WTC11 (cell line): ENCODE data around the gene DESI1. TPM values are rescaled to one million over a fixed set of nuclear protein-coding genes. Genes with fewer than 3 reads are reported as not detected.

Experiments
- ATAC-seq: fragments of 200-7000 bp; cut with Tn5 transposase; 2 replicates; pipeline ENCODE4 v1.10.0; 2021; ENCODE audit warnings: mild to moderate bottlenecking, moderate library complexity
- CTCF ChIA-PET: fragments of 300-600 bp; sonication (Branson Sonifier 250); formaldehyde crosslinking; loops from one replicate; lab custom pipeline; 2021; ENCODE audit warnings: antibody characterized with exemption; lab: Charles Lee
- POLR2A ChIA-PET: fragments of 350-600 bp; sonication (Branson Sonifier 250); formaldehyde crosslinking; loops from one replicate; lab custom pipeline; 2021; ENCODE audit warnings: antibody characterized with exemption; lab: Charles Lee
- DNase-seq: peaks from one replicate; pipeline ENCODE4 v3.0.0; 2021; ENCODE audit warnings: low spot score
- H3K27ac Mint-ChIP-seq: 2 replicates; pipeline ENCODE4 v1.8.0; 2021; ENCODE audit warnings: mixed read lengths
- H3K27me3 Mint-ChIP-seq: 2 replicates; pipeline ENCODE4 v1.8.0; 2021; ENCODE audit warnings: low read depth, mild to moderate bottlenecking, moderate library complexity, mixed read lengths
- H3K36me3 Mint-ChIP-seq: 2 replicates; pipeline ENCODE4 v1.8.0; 2021; ENCODE audit warnings: mixed read lengths
- H3K4me1 Mint-ChIP-seq: 2 replicates; pipeline ENCODE4 v1.8.0; 2022; ENCODE audit warnings: mixed read lengths
- H3K4me3 Mint-ChIP-seq: 2 replicates; pipeline ENCODE4 v1.8.0; 2021; ENCODE audit warnings: mild to moderate bottlenecking, moderate library complexity, mixed read lengths
- H3K9me3 Mint-ChIP-seq: 2 replicates; pipeline ENCODE4 v1.8.0; 2021; ENCODE audit warnings: mixed read lengths
- AR ChIP-seq: fragments of 250-450 bp; sonication (Bioruptor Pico); IDR thresholded peaks from 2 replicates; pipeline ENCODE4 v1.9.0; 2021; ENCODE audit warnings: mild to moderate bottlenecking
- E2F1 ChIP-seq: sonication (generic); formaldehyde crosslinking; IDR thresholded peaks from 2 replicates; pipeline ENCODE4 v1.8.0; 2022; ENCODE audit warnings: mild to moderate bottlenecking, missing genetic modification reagents
- E2F4 ChIP-seq: sonication (generic); formaldehyde crosslinking; IDR thresholded peaks from 2 replicates; pipeline ENCODE4 v1.8.1; 2022; ENCODE audit warnings: low read depth, mild to moderate bottlenecking, moderate library complexity, missing genetic modification reagents, borderline replicate concordance
- ELF4 ChIP-seq: sonication (generic); formaldehyde crosslinking; IDR thresholded peaks from 2 replicates; pipeline ENCODE4 v1.8.1; 2022; ENCODE audit warnings: low read depth, mild to moderate bottlenecking, moderate library complexity, missing genetic modification reagents
- HMGA2 ChIP-seq: fragments of 250-450 bp; sonication (Bioruptor Pico); IDR thresholded peaks from 2 replicates; pipeline ENCODE4 v1.4.0; 2021; ENCODE audit warnings: mild to moderate bottlenecking, moderate library complexity
- IRF2 ChIP-seq: sonication (generic); formaldehyde crosslinking; IDR thresholded peaks from 2 replicates; pipeline ENCODE4 v1.8.0; 2022; ENCODE audit warnings: low read depth, missing genetic modification reagents, borderline replicate concordance
- NR2C2 ChIP-seq: sonication (generic); formaldehyde crosslinking; IDR thresholded peaks from 2 replicates; pipeline ENCODE4 v1.8.0; 2022; ENCODE audit warnings: mild to moderate bottlenecking, missing genetic modification reagents
- OVOL2 ChIP-seq: fragments of 250-450 bp; sonication (Bioruptor Pico); IDR thresholded peaks from 2 replicates; pipeline ENCODE4 v1.9.0; 2021; ENCODE audit warnings: mild to moderate bottlenecking, borderline replicate concordance
- PREB ChIP-seq: sonication (generic); formaldehyde crosslinking; IDR thresholded peaks from 2 replicates; pipeline ENCODE4 v1.8.1; 2022; ENCODE audit warnings: mild to moderate bottlenecking, missing genetic modification reagents, moderate library complexity, borderline replicate concordance
- RELA ChIP-seq: sonication (generic); formaldehyde crosslinking; IDR thresholded peaks from 2 replicates; pipeline ENCODE4 v1.8.1; 2022; ENCODE audit warnings: missing genetic modification reagents, mild to moderate bottlenecking, borderline replicate concordance
- RORB ChIP-seq: fragments of 250-450 bp; sonication (Bioruptor Pico); IDR thresholded peaks from 2 replicates; pipeline ENCODE4 v1.9.0; 2021; ENCODE audit warnings: mild to moderate bottlenecking
- SMAD3 ChIP-seq: sonication (generic); formaldehyde crosslinking; IDR thresholded peaks from 2 replicates; pipeline ENCODE4 v1.8.0; 2022; ENCODE audit warnings: missing genetic modification reagents, mild to moderate bottlenecking, borderline replicate concordance
- ZNF219 ChIP-seq: sonication (generic); formaldehyde crosslinking; IDR thresholded peaks from 2 replicates; pipeline ENCODE4 v1.8.0; 2023; ENCODE audit warnings: missing genetic modification reagents, mild to moderate bottlenecking, borderline replicate concordance
- ZNF281 ChIP-seq: sonication (generic); formaldehyde crosslinking; IDR thresholded peaks from 2 replicates; pipeline ENCODE4 v1.8.0; 2023; ENCODE audit warnings: mild to moderate bottlenecking, missing genetic modification reagents
- total RNA-seq: library from RNA; stranded (reverse); gene quantifications from 3 replicates; pipeline ENCODE4 v1.2.3, GENCODE V29; 2021
- TF ChIP-seq, protein P1 (sequence below): sonication (generic); formaldehyde crosslinking; IDR thresholded peaks from 2 replicates; pipeline ENCODE4 v1.8.1; 2022; ENCODE audit warnings: missing genetic modification reagents, borderline replicate concordance

DESI1 gene
- total RNA-seq, 1 experiment from 2014 or later, result 32.2 TPM

- Mint-ChIP-seq H3K9me3 (no peaks in the 10 kb centered on the region), H3K36me3 (no peaks in the 10 kb centered on the region), H3K4me3 (no peak overlapping the region), H3K27me3 (no peaks in the 10 kb centered on the region), H3K27ac (no peak overlapping the region), H3K4me1 (no peaks in the 10 kb centered on the region)
- no peak for ATAC-seq
- no peak for DNase-seq
- TF ChIP-seq NR2C2 (CRISPR knock-in tag), result no peak
- no peak for TF ChIP-seq E2F1 (CRISPR knock-in tag)
- TF ChIP-seq ZNF281 (CRISPR knock-in tag), result no peak
- TF ChIP-seq E2F4 (CRISPR knock-in tag), result no peak
- no peak for TF ChIP-seq OVOL2 (CRISPR knock-in tag)
- TF ChIP-seq ELF4 (CRISPR knock-in tag), result no peak
- TF ChIP-seq IRF2 (CRISPR knock-in tag), result no peak
- TF ChIP-seq SMAD3 (CRISPR knock-in tag), result no peak
- TF ChIP-seq, protein P1, sequence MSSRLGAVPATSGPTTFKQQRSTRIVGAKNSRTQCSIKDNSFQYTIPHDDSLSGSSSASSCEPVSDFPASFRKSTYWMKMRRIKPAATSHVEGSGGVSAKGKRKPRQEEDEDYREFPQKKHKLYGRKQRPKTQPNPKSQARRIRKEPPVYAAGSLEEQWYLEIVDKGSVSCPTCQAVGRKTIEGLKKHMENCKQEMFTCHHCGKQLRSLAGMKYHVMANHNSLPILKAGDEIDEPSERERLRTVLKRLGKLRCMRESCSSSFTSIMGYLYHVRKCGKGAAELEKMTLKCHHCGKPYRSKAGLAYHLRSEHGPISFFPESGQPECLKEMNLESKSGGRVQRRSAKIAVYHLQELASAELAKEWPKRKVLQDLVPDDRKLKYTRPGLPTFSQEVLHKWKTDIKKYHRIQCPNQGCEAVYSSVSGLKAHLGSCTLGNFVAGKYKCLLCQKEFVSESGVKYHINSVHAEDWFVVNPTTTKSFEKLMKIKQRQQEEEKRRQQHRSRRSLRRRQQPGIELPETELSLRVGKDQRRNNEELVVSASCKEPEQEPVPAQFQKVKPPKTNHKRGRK, result no peak
- POLR2A ChIA-PET, result interaction anchor here (1.5 kb wide), 1 partner anchor 10 kb away, joined by 6 read pairs; the partner anchor contains the start of gene PMM1
- CTCF ChIA-PET, result interaction anchor here (1.0 to 1.2 kb wide), 2 partner anchors 18 to 53 kb away, joined by 3 read pairs; no protein-coding TSS in a partner anchor
These were observed 40.9 kb downstream of the DESI1 start for GRCh38 chr22:41579997-41580355.

DNA sequence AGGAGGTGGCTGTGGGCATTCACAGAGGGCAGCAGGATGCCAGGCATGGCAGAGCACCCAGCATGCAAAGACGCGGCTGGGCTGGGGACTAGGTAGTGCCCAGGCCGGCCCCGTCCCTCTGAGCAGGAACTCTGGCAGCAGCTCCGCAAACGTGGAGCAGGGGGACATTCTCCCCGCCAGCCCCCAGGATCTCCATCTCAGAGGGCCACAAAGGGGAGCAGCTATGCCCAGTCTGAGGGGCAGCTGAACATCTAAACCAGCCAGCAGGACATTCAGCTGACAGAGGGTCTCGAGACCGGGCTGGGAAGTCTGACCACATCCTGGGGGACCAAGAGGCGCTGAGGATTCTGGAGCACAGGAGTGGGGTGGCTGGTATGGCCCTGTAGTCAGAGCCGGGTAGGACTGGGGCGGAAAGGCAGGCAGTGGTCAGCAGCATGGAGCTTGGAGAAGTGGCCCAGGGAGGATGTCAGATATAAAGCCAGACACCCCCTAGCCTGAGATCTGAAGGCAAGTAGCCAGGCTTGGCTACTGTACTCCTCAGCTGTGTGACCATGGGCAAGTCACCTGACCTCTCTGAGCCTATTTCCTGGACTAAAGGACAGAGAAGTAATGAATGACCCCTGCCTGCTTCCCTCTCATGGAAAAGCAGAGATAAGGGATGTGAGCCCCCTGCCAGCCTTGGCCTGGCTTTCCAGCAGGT lies 41.4 kb downstream of the DESI1 start:
- Mint-ChIP-seq H3K4me1 (no peaks in the 10 kb centered on the region), H3K4me3 (no peak overlapping the region), H3K27me3 (no peaks in the 10 kb centered on the region), H3K9me3 (no peaks in the 10 kb centered on the region), H3K36me3 (no peaks in the 10 kb centered on the region), H3K27ac (no peak overlapping the region)
- no peak for TF ChIP-seq ZNF219 (CRISPR knock-in tag)
- TF ChIP-seq HMGA2 (CRISPR knock-in tag), result no peak
- ChIA-PET CTCF (interaction anchor here (1.0 kb wide), 1 partner anchor 53 kb away, joined by 3 read pairs; no protein-coding TSS in a partner anchor), POLR2A (interaction anchor here (1.5 kb wide), 1 partner anchor 10 kb away, joined by 6 read pairs; the partner anchor contains the start of gene PMM1)
- no peak for ATAC-seq
- no peak for DNase-seq

- no peak overlapping the region for H3K27ac Mint-ChIP-seq
- POLR2A ChIA-PET, result interaction anchor here (1.5 kb wide), 1 partner anchor 11 kb away, joined by 6 read pairs; the partner anchor contains the start of gene PMM1
- no peaks in the 10 kb centered on the region for H3K27me3 Mint-ChIP-seq
- no peak overlapping the region for H3K4me3 Mint-ChIP-seq
- H3K36me3 Mint-ChIP-seq, result no peaks in the 10 kb centered on the region
- DNase-seq (no peak), ATAC-seq (no peak)
- H3K4me1 Mint-ChIP-seq, result no peaks in the 10 kb centered on the region
- no peaks in the 10 kb centered on the region for H3K9me3 Mint-ChIP-seq
- CTCF ChIA-PET, result interaction anchor here (2.4 kb wide), 1 partner anchor 21 kb away, joined by 23 read pairs; no protein-coding TSS in a partner anchor
- TF ChIP-seq E2F4 (CRISPR knock-in tag) (no peak), PREB (CRISPR knock-in tag) (no peak), RORB (CRISPR knock-in tag) (no peak), AR (no peak), RELA (no peak)
These were observed 42.0 kb downstream of the DESI1 start for GRCh38 chr22:41578818-41579217.
